Mammary epithelial cell (primary cell): ENCODE results near the gene GATA2.

Experiments used
- CTCF ChIP-seq, 2 donors: IDR thresholded peaks in 1 of 2; conservative IDR thresholded peaks in 1 of 2; 2 replicates each; pipeline ENCODE4 v1.5.1; 2011 to 2012; ENCODE audit warnings: inconsistent platforms in 2 of 2, low read length in 2 of 2, mild to moderate bottlenecking in 2 of 2, control low read depth in 1 of 2, low read depth in 1 of 2; ENCODE audit not compliant: insufficient read depth in 1 of 2; ENCODE audit errors: extremely low read depth in 1 of 2
- EZH2 ChIP-seq: IDR thresholded peaks from 2 replicates; pipeline ENCODE4 v1.6.1; 2012; ENCODE audit warnings: low read length, inconsistent platforms, borderline replicate concordance

DNA sequence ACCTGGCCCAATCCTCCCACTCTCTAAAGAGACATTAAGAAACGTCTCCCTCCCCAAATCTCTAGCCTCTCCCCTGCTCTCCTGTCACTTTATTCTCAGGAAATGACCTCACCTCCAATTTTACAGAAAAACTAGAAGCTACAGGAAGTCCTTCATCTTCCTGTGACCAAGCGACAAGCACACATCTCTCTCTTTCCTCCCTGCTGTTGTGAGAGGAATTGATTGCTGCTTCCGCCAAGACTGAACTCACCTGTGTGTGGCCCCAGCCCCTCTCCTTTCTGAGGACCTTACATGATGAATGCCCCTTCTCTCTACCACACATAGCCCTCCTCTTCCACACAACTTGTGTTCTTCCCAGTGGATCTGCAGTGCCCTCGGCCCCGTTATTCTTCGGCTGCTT lies 44.5 kb downstream of the GATA2 start:
- no peak for TF ChIP-seq CTCF (conservative IDR thresholded peaks at IDR 0.05 in 1 of 2, IDR thresholded peaks at IDR 0.05 in 1 of 2; ENCODE audit: extremely low read depth in 1 of 2, insufficient read depth in 1 of 2, low read depth in 1 of 2, low read length in 2 of 2)
- TF ChIP-seq EZH2: no peak
